Measurements from ENCODE around the gene GRB14. TPM values are rescaled to one million over a fixed set of nuclear protein-coding genes. Genes with fewer than 3 reads are reported as not detected.

GRB14 gene
- total RNA-seq, 1 experiment from 2014 or later: 14.9 TPM

DNA sequence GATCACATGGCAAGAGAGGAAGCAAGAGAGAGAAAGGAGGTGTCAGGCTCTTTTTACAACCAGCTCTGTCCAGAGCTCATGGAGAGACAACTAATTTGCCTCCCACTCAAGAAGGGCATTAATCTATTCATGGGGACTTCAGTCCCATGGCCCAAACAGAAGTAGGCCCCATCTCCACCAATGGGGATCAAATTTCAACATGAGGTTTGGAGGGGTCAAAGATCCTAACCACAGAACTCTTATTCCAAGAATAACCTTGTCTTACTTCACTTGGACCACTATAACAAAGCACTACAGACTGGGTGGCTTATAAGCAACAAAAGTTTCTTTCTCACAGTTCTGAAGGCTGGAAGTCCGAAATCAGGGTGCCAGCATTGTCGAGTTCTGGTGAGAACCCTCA is 31.8 kb downstream of the GRB14 start:
- no peak overlapping the region for H3K27ac Mint-ChIP-seq
- CTCF ChIA-PET: no interaction called here
- TF ChIP-seq, protein P1, sequence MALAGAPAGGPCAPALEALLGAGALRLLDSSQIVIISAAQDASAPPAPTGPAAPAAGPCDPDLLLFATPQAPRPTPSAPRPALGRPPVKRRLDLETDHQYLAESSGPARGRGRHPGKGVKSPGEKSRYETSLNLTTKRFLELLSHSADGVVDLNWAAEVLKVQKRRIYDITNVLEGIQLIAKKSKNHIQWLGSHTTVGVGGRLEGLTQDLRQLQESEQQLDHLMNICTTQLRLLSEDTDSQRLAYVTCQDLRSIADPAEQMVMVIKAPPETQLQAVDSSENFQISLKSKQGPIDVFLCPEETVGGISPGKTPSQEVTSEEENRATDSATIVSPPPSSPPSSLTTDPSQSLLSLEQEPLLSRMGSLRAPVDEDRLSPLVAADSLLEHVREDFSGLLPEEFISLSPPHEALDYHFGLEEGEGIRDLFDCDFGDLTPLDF (CRISPR knock-in tag; IDR thresholded peaks at IDR 0.05): no peak
- ATAC-seq: no peak
- peaks cover 24% of the 10 kb centered on the region for H3K4me1 Mint-ChIP-seq
- H3K27me3 Mint-ChIP-seq (ENCODE audit: low read depth): no peaks in the 10 kb centered on the region
- peaks cover 11% of the 10 kb centered on the region for H3K36me3 Mint-ChIP-seq
- H3K4me3 Mint-ChIP-seq: no peak overlapping the region
- POLR2A ChIA-PET: no interaction called here
- DNase-seq (ENCODE audit: low spot score): no peak
- peaks cover 14% of the 10 kb centered on the region for H3K9me3 Mint-ChIP-seq

DNA sequence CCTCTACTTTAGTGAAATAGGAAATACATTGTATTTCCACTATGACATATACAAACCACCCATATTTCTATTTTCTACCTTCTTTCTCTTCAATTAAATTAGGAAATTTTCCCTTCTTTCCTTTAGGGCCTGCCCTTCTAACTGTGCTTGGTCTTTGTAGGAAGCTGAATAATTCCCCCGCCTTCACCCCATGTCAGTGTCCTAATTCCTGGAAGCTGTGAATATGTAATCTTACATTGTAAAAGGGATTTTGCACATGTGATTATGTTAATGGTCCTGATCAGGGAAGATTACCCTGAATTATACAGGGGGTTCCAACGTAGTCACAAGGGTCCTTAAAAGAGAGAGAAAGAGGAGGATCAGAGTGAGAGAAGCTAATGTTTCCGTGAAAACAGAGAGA is 40.2 kb downstream of the GRB14 start:
- CTCF ChIA-PET: no interaction called here
- no peak for ATAC-seq
- Mint-ChIP-seq H3K4me1 (peaks cover 7% of the 10 kb centered on the region), H3K36me3 (no peaks in the 10 kb centered on the region), H3K27ac (peak overlapping the region; percentile 2), H3K9me3 (no peaks in the 10 kb centered on the region), H3K27me3 (ENCODE audit: low read depth) (no peaks in the 10 kb centered on the region), H3K4me3 (no peak overlapping the region)
- POLR2A ChIA-PET: interaction anchor here (0.6 kb wide), 1 partner anchor 35 kb away, joined by 11 read pairs; no protein-coding TSS in a partner anchor
- TF ChIP-seq NFYB (CRISPR knock-in tag; conservative IDR thresholded peaks at IDR 0.05; ENCODE audit: low read depth) (no peak), PREB (CRISPR knock-in tag; IDR thresholded peaks at IDR 0.05; ENCODE audit: borderline replicate concordance) (no peak), FOXK1 (CRISPR knock-in tag; IDR thresholded peaks at IDR 0.05) (no peak), ZNF219 (CRISPR knock-in tag; IDR thresholded peaks at IDR 0.05; ENCODE audit: borderline replicate concordance) (no peak), MAX (CRISPR knock-in tag; IDR thresholded peaks at IDR 0.05) (no peak), MYBL2 (CRISPR knock-in tag; IDR thresholded peaks at IDR 0.05) (no peak)
- TF ChIP-seq, protein P2, sequence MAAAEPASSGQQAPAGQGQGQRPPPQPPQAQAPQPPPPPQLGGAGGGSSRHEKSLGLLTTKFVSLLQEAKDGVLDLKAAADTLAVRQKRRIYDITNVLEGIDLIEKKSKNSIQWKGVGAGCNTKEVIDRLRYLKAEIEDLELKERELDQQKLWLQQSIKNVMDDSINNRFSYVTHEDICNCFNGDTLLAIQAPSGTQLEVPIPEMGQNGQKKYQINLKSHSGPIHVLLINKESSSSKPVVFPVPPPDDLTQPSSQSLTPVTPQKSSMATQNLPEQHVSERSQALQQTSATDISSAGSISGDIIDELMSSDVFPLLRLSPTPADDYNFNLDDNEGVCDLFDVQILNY (CRISPR knock-in tag; IDR thresholded peaks at IDR 0.05): no peak
- TF ChIP-seq, protein P1 (CRISPR knock-in tag; IDR thresholded peaks at IDR 0.05): no peak
- DNase-seq (ENCODE audit: low spot score): no peak

- Mint-ChIP-seq H3K27me3 (ENCODE audit: low read depth) (no peaks in the 10 kb centered on the region), H3K36me3 (no peaks in the 10 kb centered on the region), H3K4me3 (no peak overlapping the region), H3K9me3 (no peaks in the 10 kb centered on the region), H3K27ac (no peak overlapping the region), H3K4me1 (0 out of 2 replicates have a peak, but pooled peaks cover 4% of the 10 kb centered on the region)
- POLR2A ChIA-PET: no interaction called here
- DNase-seq (ENCODE audit: low spot score): no peak
- CTCF ChIA-PET: interaction anchor here (0.7 to 1.3 kb wide), 3 partner anchors 9 to 15 kb away, joined by 3 to 4 read pairs (median 3); no protein-coding TSS in a partner anchor
- ATAC-seq: no peak
- TF ChIP-seq KAT7 (CRISPR knock-in tag; IDR thresholded peaks at IDR 0.05; ENCODE audit: borderline replicate concordance) (no peak), IRF2 (CRISPR knock-in tag; IDR thresholded peaks at IDR 0.05; ENCODE audit: borderline replicate concordance, low read depth) (no peak), FOXP1 (CRISPR knock-in tag; IDR thresholded peaks at IDR 0.05; ENCODE audit: borderline replicate concordance) (no peak), ZSCAN18 (CRISPR knock-in tag; IDR thresholded peaks at IDR 0.05) (no peak), E2F4 (CRISPR knock-in tag; IDR thresholded peaks at IDR 0.05; ENCODE audit: borderline replicate concordance, low read depth) (no peak)
- TF ChIP-seq, protein P3, sequence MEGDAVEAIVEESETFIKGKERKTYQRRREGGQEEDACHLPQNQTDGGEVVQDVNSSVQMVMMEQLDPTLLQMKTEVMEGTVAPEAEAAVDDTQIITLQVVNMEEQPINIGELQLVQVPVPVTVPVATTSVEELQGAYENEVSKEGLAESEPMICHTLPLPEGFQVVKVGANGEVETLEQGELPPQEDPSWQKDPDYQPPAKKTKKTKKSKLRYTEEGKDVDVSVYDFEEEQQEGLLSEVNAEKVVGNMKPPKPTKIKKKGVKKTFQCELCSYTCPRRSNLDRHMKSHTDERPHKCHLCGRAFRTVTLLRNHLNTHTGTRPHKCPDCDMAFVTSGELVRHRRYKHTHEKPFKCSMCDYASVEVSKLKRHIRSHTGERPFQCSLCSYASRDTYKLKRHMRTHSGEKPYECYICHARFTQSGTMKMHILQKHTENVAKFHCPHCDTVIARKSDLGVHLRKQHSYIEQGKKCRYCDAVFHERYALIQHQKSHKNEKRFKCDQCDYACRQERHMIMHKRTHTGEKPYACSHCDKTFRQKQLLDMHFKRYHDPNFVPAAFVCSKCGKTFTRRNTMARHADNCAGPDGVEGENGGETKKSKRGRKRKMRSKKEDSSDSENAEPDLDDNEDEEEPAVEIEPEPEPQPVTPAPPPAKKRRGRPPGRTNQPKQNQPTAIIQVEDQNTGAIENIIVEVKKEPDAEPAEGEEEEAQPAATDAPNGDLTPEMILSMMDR (IDR thresholded peaks at IDR 0.05): no peak
- TF ChIP-seq, protein P4, sequence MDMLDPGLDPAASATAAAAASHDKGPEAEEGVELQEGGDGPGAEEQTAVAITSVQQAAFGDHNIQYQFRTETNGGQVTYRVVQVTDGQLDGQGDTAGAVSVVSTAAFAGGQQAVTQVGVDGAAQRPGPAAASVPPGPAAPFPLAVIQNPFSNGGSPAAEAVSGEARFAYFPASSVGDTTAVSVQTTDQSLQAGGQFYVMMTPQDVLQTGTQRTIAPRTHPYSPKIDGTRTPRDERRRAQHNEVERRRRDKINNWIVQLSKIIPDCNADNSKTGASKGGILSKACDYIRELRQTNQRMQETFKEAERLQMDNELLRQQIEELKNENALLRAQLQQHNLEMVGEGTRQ (CRISPR knock-in tag; IDR thresholded peaks at IDR 0.05): no peak
- TF ChIP-seq, protein P5, sequence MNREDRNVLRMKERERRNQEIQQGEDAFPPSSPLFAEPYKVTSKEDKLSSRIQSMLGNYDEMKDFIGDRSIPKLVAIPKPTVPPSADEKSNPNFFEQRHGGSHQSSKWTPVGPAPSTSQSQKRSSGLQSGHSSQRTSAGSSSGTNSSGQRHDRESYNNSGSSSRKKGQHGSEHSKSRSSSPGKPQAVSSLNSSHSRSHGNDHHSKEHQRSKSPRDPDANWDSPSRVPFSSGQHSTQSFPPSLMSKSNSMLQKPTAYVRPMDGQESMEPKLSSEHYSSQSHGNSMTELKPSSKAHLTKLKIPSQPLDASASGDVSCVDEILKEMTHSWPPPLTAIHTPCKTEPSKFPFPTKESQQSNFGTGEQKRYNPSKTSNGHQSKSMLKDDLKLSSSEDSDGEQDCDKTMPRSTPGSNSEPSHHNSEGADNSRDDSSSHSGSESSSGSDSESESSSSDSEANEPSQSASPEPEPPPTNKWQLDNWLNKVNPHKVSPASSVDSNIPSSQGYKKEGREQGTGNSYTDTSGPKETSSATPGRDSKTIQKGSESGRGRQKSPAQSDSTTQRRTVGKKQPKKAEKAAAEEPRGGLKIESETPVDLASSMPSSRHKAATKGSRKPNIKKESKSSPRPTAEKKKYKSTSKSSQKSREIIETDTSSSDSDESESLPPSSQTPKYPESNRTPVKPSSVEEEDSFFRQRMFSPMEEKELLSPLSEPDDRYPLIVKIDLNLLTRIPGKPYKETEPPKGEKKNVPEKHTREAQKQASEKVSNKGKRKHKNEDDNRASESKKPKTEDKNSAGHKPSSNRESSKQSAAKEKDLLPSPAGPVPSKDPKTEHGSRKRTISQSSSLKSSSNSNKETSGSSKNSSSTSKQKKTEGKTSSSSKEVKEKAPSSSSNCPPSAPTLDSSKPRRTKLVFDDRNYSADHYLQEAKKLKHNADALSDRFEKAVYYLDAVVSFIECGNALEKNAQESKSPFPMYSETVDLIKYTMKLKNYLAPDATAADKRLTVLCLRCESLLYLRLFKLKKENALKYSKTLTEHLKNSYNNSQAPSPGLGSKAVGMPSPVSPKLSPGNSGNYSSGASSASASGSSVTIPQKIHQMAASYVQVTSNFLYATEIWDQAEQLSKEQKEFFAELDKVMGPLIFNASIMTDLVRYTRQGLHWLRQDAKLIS (CRISPR knock-in tag; IDR thresholded peaks at IDR 0.05; ENCODE audit: borderline replicate concordance): no peak
Measured at GRCh38 chr2:164574931-164575330, 46.4 kb downstream of the GRB14 start.
